GM18499 (cell line): ENCODE measurements around the gene WLS.
A peak's percentile ranks its signal among the peaks of the same experiment; 100 is the strongest.

Experiments used
- ATAC-seq: cut with Tn5 transposase; IDR thresholded peaks from one replicate; pipeline ENCODE4 v1.9.1; 2021; ENCODE audit warnings: moderate number of reproducible peaks; ENCODE audit not compliant: insufficient read depth, unreplicated experiment

The WLS gene

DNA sequence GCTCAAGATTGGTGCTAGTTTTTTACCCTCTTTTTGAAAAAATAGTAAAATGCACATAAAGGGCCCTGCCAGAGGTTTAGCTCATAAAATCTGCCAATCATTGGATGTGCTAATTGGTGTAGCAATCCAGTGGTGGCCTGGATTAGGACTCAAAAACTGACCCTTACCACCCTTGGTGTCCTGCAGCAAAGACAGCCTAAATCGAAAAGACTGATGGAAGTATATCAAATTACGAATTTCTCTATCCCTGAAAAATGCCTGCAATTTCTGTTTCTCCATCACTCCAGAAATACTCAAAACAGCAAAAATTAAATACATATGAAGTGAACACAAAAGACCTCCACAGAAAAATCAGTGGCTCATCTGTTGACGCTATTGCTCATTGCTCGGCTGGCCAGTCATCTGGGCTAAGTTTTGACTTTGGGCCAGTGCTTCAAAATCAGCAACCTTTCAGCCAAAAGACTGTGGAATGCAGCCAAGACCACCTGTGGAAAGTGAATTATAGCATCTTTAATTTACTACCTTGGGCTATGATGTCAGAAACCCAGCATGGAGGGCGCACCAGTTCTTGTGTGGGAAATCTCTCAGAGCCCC lies 30.0 kb downstream of the WLS start:
- ATAC-seq, result no peak

DNA sequence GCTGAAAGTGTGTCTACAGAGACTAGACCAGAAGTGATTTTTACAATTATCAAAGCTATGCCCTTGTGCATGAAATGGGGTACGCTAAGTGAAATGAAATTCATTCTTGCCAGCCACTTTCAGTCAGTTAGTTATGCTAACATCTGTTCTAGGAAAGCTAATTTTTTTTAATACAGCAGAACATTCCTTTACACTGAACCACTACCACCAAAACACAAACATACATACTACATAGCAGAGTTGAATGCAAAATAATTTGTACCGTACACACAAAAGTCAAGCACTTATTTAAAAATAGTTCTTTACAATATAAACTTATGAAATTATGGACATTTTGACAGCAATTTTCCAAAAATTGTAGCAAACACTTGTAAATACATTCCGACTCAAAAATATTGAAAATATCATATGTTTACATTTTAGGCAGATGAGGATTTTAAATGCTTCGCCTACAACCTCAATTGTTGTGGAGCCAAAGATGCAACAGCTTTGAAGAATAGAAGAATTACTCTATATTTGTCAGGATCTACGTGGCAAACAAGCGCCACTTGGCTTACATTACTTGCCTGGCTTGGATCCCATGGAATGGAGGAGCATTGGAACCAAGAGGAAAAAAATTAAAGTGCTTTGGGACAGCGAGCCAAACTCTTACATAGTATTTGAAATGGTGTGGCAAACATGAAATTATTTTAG lies 30.6 kb downstream of the WLS start:
- ATAC-seq, result no peak

DNA sequence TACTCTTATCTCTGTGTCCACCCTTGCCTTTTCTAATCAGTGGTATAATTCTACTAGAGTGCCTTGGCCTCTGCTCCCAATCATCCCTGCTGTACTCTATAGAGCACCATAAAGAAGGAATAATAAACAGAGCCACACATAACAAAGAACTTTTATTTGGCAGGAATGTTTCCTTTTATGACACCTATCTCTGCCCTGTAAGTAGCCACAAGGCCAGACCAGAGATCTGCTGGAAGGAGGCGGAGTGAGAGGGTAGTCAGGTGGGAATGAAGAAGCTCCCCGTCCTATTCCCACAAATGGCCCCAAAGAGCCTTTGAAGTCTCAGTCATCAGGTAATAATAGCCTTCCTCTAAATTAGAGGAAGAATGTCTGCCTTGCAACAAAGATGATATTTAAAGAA lies 32.7 kb downstream of the WLS start:
- ATAC-seq, result no peak

DNA sequence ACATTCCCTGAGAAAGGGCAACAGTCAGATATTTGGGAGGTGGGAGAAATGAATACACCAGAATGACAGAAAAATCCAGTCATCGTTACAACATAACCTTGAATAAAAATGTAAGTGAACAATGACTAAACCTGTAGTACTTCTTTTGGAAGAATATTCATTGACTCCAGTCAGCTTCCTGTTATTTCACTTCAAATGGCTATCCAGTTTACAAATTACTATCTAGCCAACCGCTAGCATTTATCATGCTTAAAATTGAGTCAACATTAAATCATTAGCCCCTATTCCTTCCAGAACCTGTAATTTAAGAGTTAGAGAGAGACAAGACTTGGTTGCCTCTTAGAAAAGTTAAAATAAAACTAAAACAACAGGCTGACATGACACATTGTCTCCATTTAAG lies 33.6 kb downstream of the WLS start:
- no peak for ATAC-seq

DNA sequence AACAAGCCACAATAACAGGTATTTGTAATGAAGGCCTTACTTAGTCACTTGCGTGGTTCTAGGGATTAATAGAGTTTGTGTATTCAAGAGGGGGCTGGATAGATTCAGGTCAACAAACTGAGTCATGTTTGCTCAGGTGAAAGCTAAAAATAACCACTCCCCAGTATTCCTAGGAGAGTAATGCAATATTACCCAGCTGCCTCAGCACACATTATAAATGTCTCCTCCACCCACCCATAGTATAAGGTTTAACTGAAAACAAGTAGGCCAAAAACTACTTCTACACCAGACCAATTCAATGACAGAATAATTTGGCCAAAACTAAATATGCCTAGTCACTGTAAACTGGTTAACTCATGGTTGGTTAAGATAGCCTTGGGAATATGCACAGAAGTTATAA lies 34.4 kb downstream of the WLS start:
- no peak for ATAC-seq

GRCh38 chr1:68197461-68197860 lies 34.9 kb downstream of the WLS start:
- no peak for ATAC-seq

DNA sequence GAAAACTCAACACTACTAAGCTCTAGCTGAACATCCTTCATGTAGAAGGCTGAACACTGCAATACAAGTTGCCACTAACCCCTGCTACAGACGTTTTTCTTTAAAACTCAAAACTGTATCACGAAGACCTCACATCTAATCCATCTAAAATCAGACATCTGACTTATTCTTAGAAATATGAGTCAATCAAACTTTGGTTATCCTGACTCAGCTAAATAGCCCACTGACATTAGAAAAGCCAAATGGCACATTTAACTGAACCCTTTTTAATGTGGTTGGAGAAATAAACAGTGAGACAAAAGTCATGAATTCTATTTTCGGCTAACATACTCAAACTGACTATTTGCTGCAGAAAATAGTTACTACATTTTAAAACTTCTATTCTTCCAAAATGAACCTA lies 35.6 kb downstream of the WLS start:
- ATAC-seq, result no peak

DNA sequence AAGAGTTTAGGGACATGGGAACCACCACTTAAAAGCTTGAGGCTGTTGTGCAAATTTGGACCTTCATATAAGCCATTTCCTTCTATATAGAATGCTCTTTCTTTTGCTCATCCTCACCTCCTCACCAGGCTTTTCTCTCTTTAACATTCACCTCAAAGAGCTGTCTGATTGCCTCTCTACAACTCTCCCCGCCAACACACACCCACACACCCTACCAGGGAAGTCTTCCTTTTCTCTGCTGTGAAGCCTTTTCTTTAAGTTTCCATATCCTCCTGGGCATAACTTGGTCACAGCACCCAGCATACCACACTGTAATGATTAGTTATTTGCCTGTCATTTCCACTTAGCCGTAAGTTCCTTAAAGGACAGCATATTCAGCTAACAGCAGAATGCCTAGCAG lies 40.6 kb downstream of the WLS start:
- ATAC-seq, result no peak

- no peak for ATAC-seq
Observed at GRCh38 chr1:68188644-68189340, 43.5 kb downstream of the WLS start.

DNA sequence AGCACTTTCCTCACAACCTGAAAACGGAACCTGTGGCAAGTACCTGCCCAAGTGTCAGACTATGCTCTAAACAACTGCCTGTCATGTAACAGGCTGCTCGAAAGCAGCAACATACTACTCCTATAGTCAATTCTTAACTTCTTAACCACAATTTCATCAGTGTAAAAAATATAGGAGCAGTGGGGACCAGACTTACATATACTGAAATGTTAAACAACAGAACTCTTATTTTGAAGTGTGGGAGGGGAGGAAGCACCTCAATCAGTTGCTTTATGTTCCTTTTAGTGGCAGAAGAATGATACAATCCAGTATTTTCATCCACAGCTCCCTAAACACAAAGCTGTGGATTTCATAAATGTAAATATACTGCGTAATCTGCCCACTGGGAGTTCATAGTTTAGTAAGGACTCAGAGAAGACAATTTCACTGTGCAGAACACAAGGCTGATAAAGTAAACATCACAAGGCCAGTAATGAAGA lies 44.2 kb downstream of the WLS start:
- ATAC-seq, result no peak

DNA sequence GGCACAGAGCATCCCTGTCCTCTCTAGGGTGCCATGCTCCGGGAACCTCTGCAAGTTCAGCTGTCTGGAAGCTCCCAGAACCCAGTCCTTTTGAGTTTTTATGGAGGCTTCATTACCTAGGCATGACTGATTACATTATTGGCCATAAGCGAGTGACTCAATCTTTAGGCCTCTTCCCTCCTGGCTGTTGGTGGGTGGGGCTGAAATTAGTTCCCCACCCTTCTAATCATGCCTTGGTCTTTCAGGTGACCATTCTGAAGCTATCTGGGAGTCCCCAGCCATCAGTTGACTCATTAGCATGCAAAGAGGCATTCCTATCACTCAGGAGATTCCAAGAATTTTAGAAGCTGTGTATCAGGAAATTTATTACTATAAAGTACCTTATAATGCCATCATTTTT lies 46.6 kb downstream of the WLS start:
- ATAC-seq, result no peak

DNA sequence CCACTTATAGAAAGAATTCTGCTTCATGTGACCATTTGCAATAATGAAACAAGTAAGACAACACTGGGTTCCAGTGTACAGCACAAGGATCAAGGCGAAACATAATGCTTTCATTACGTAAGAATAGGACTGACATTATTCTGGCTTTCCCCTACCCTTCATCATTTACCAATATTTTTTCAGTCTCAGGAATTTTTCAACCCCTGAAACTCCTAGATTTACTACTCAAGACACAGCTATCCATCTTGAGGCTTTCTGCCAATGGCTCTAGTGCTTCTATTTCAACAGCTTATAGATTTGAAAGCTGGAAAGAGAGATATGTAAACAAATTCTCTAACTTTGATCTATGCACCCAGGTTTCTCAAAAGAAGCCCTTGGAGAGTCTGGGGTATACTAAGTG lies 48.4 kb downstream of the WLS start:
- no peak for ATAC-seq

DNA sequence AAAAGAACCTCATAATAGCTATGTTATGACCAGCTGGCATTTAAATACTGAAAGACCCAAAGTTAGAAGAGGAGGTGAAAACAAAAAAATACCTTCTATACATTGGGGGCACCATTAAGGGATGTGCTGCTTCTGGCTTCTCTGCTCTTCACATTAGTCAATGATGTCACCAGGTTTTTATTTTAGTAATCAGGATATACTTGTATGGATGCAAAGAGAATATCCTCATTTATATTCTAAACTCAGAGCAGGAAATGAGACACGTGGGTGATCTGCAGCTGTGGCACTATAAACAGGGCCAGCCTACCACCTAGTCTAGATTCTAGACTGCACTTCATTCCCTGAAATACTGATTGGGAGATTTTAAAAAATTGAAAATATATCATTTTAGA lies 51.2 kb downstream of the WLS start:
- peak; percentile 24 for ATAC-seq

- ATAC-seq, result peak; percentile 51
Observed at GRCh38 chr1:68180441-68181164, 51.7 kb downstream of the WLS start.

DNA sequence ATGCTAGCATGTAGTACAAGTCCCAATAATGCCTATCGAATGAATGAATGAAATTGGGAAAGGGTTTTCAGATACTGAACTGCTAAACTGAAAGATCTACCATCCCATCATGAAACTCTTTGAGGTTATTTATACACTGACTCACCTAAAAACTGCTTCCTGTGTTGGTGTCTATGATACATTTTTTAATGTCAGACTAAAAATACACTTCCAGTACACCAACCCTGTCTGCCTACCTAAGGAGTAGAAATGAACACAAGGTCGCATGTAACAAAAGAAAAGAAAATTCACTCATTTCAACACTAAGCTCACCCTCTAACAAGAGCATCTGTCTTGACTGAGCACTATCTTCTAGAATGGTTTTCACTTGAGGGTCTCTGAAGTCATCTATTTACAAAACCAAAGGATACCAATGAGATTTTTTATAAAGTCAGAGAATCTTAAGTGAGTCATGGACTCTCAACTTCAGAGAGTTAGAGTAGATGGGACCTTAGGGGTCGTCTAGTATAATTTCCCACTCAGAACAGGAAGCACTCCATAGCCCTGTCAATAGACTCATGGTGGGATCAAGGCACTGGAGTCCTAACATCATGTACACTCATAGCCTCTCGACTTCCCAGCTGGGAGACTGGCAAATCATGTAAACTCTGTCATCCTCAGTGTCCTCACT lies 53.4 kb downstream of the WLS start:
- ATAC-seq, result no peak

GRCh38 chr1:68175621-68176398 lies 56.5 kb downstream of the WLS start:
- ATAC-seq, result no peak

DNA sequence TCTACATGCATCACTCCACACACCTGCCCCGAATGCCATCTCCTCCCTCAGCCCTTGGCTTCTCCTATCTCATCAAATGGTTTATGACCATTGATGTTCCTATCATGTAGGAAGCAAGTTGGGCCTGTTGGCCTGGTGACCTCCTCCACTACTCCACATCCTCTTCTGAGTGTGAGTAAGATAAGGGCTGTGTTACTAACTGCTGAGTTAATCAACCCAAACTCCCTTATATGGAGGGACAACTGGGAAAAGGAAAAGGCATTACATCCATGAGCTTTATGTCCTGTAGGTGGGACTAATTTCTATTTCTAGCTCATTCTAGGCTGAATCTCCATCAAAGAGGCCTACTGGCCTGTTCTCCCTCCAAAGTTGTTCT lies 57.6 kb downstream of the WLS start:
- ATAC-seq, result no peak

GRCh38 chr1:68173936-68174737 lies 58.2 kb downstream of the WLS start:
- ATAC-seq, result no peak
